HG03175 (cell line): Measurements from ENCODE around the gene STEAP1.
"Not testable (repeated sequence)": the region's sequence is repeated elsewhere in the genome, so short reads cannot be mapped to it uniquely, and the experiment has no call there.

ENCODE experiments used
- ATAC-seq: cut with Tn5 transposase; IDR thresholded peaks from one replicate; pipeline ENCODE4 v1.9.1; 2021; ENCODE audit warnings: mild to moderate bottlenecking, moderate library complexity; ENCODE audit not compliant: unreplicated experiment

Gene STEAP1

DNA sequence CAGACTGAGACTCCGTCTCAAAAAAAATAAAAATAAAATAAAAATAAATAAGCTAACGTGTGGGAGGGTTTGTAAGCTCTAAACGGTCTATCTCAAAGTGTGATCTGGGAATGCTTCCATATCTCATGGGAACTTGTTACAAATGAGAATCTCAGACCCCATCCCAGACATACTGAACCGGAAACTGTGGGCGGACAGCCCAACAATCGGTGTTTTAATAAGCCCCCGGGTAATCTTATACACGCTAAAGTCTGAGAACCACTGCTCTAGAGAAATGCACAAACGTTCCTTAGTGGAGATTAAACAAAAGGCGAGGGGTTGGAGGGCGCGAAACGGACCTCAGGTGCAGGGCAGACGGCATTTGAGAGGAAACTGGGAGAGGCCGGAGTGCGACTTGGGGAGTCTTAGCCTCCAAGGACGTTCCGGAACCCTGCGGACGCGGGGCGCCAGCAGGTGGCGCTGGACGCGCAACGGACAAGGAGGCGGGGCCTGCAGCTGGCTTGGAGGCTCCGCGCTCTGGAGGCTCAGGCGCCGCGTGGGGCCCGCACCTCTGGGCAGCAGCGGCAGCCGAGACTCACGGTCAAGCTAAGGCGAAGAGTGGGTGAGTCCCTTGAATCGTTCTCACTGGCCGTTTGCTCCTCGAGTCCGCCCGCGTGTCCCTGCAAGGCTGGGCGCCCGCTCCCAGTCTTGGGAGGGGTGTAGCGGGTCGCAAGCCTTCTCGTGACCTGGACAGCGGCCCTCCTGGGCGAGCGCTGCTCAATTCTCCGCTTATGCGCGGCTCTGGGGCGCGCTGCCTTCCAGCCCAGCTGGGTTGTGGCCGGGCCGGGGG, at the start of gene STEAP1:
STEAP1 (plus strand) TSS at position 527 of the 829 bp plus-strand sequence. CDS start 5,320 bp downstream, outside the sequence.
- ATAC-seq: peak; percentile 96

DNA sequence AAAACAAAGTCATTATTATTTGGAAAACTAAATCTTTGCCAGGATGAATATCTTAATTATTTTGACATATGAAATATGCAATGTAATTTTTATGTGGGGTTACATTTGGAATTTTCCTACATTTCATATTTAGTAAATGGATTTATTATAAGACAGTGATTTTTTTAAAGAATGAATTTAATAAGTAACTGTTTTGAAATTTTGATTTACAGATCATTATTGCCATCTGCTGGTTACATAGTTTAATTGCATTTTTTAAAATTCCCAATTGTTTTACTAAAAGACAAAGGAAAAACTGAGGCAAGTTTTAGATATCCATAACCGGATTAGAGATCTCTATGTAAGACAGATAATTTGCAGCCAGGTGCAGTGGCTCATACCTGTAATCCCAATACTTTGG, 39.3 kb upstream of the STEAP1 start:
- ATAC-seq: not testable (repeated sequence)

DNA sequence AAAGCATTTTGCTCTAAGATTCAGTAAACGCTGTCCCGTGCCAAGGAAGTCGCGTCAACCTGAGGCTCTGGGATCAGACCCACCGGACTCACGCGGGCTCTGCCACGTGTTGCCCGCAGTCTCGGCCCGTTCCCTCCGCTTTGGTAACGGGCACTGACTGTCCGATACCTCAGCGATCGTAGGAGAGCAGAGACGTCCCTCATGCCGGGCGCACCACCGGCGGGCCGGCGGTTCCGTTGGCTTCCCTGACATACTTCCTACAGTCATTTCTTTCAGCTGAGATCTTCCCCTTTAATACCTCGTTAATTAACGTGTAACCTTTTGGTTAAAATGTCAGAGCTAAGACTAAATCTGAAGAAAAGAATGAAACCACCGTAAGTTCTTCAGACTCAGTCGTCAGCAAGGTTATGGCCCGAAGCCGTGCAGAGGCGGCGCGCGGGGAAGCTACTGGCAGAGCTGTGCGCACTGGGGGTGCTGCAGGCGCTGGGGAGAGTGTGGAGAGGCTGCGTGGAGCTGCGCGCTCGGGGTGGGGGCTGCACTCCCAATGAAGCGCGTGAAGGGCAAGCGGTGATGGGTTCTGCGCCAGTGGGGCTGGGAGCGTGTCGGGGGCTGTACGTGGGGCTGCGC, 35.6 kb upstream of the STEAP1 start:
- not testable (repeated sequence) for ATAC-seq

DNA sequence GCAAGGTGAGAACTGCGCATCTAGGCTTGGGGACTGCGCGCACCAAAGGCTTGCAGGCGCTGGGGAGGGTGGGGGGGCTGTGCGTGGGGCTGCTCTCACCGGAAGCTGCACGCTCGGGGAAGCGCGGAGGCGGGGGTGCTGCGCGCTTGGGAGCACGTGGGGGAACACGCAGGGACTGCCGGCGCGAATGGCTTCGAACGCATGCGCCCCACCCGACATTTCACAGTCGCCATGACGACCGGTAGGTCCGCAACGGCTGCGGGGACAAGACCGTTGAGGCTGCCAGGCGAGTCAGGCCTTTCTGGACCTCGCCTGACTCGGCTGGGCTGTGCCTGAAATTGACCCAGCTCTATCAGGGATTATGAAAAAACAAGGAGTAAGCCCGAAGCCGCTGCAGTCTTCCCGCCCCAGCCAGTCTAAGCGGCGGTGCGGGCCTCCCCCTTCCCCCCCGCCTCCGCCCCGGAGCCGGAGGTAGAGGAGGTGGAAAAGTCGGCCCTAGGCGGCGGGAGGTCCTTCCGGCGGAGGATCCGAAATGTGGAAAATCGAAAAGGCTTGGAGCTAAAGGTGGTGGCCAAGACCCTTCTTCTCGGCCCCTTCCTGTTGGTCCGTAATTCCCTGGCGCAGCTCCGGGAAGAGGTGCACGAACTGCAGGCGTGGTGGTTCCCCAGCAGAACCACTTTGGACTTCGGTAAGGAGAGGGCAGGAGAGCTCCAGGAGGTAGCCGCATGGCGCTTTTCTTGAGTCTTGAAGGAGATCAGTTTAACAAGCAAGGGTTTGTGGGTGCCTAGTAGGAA, 34.9 kb upstream of the STEAP1 start:
- ATAC-seq: no peak

DNA sequence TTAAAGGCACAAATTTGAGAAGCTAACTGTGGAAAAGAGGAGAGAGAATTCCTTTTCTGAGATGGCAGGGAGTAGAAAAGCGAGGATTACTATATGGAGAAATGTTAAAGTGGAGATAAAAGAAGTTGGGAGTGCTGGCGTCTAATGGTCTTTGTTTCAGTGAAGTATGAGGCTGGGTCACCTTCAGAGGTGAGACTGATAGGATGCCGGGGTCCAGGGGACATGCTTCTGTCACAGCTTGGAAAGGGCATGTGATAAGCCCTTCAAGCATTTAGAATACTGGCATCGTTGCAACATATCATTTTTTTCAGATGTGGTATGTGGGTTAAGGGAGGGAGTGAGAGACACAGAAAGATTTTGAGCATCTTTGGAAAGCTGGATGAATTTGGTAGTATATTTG, 34.1 kb upstream of the STEAP1 start:
- not testable (repeated sequence) for ATAC-seq

DNA sequence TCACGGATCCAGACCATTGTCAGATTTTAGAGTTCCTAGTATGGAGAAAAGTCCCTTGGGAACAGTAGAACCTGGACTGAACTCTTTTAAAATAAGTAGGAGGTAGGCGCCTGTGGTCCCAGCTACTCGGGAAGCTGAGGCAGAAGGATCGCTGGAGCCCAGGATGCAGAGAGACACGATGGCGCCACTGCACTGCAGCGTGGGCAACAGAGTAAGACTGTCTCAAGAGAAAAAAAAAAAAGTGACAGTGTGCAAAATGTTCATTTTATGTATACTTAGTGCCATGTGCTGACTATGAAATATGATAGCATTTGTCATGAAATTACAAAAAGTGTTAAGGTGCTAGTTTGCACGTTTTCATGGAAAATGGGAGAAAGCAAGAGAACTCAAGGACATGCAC, 22.5 kb upstream of the STEAP1 start:
- ATAC-seq: not testable (repeated sequence)

DNA sequence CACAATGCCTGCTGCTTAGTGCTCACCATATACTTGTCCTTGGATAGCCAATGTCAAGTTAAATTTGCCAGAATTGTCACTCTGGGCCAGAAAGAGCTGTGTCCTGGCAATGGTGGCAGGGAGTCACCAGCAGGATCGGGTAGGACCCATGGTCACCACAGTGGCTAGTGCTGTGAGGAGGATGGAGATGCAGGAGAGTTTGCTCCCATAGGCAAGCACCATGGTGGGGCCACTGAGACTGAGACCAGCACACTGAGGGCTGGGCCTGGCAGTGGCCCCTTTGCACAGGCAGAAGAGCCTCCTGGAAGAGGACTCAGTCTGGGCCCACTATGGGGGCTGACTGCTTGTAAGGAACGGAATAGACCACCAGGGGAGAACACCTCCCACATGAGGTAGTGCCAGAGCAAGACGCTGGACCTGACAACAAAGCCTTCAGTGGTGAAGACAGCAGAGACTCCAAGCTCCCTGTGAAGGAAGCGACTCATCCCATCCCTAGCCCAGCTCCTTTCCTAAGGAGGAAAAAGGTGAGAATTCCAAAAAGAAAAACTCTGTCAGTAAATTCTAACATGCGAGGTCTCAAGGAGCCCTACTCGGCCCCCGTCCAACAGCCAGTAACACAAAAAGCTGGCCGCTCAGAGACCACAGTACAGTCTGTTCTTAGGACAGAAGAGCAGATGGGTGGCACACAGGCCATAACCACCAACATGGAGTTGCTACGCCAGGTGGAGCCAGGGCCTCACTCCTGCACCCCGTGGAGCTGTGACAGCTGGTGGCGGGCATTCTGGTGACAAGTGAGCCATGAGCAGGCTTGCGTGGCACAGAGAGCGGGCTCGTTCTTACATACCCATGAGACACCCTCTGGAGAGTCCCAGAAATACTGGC, 6.9 kb upstream of the STEAP1 start:
- ATAC-seq: not testable (repeated sequence)

DNA sequence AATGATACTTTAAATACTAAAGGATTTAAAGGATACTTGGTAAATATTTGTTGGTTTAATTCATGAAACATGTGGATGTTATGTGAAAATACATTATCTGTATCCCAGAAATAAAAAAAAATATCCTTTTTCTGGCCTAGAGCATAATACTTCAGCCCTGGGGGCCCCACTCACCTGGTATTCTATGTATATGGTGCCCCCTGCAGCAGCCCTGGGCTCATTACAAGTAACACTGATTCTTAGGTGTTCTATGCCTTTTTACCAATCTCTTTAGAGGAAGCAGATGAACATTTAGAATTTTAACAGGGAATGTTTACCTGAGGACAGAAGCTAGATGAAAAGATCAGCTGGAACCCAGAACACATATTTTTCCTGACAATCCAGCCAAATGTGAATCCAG, 4.8 kb upstream of the STEAP1 start:
- not testable (repeated sequence) for ATAC-seq

DNA sequence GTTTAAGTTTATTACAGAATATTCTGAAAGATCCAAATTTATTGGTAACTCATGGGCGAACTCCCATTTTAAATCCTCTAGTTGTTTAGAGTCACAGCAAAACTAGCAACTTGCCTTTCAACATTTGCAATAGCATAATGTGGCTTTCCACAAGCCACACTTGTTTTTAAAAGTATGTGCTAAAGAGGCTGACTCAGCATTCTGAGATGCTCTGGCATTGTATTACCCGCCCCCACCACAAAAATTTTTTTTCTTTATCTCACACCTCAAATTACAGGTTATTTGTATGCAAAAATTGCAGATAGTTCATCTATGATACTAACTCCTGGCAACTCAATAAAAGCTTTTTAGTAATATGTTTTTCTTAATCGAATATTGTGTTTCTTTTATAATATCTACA, 2.4 kb upstream of the STEAP1 start:
- not testable (repeated sequence) for ATAC-seq

DNA sequence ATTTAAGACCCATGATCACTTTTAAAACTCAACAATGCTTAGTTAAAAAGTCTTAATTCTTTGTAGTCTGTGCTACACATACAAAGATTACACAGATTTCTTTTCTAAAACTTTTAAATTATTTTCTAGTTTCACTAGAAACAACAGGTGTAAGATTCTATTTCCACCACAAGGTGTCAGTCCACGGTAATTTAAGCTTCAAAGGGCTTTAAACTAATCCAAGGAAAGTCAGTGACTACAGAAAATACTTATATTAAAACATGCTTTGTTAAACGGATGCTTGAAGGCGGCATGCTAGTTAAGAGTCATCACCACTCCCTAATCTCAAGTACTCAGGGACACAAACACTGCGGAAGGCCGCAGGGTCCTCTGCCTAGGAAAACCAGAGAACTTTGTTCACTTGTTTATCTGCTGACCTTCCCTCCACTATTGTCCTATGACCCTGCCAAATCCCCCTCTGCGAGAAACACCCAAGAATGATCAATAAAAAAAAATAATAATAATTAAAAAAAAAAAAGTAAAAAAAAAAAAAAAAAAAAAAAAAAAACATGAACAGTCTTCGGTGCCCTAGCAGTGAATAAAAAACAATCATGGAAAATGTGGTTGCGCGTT, 1.5 kb upstream of the STEAP1 start:
- ATAC-seq: not testable (repeated sequence)

DNA sequence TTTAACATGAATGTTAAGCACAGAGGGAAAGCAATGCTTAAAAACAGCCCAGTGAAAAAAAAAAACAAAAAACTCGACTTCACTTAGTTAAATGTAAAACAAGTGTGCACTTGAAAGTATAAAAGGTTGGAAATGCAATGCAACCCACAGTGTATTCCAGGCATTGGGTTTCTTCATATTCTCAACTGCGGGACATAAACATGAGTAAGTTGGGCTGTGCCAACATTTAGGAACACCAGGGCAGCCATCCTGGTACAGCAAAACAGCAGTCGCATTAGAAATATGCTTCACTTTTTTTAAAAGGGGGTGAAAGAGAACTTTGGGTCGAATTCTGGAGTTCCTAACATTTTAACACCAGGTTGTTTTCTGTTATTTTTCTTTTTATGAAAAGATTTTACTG, 937 bp downstream of the STEAP1 start:
- no peak for ATAC-seq

DNA sequence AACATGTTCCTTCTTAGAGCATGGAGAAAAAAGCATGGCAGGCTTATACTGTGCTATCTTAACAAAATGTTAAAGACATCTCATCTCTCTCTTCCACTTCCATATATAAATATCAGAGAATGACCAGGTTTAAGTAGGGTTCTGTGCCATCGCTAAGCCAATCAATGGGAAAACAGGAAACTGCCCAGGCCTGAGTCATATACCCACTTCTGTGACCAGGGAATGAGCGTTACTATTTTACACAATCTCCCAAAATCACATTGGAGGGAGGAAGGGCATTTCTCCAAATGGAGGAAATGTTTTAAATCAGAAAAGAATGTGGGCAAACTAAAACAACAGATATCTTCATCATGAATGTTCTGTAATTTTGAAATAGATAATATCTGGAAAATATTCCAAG, 3.1 kb downstream of the STEAP1 start:
- not testable (repeated sequence) for ATAC-seq

DNA sequence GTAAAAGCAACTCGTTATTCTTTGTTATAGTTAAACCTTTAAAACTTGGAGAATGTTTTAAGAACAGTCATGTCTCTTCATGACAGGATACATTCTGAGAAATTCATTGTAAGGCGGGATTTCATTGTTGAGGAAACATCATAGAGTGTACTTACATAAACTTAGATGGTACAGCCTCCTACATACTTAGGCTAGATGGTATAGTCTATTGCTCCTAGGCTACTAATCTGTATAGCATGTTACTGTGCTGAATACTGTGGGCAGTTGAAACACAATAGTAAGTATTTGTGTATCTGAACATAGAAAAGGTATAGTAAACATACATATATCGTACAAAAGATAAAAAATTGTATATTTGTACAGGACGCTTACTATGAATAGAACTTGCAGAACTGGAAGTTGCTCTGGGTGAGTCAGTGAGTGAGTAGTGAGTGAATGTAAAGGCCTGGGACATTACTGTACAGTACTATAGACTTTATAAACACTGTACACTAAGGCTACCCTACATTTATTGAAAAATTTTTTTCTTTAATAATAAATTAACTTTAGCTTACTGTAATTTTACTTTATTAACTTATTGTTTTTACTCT, 3.6 kb downstream of the STEAP1 start:
- ATAC-seq: not testable (repeated sequence)

DNA sequence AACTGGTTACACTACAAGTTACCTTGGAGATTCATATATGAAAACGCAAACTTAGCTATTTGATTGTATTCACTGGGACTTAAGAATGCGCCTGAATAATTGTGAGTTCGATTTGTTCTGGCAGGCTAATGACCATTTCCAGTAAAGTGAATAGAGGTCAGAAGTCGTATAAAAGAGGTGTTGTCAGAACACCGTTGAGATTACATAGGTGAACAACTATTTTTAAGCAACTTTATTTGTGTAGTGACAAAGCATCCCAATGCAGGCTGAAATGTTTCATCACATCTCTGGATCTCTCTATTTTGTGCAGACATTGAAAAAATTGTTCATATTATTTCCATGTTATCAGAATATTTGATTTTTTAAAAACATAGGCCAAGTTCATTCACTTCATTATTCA, 9.3 kb downstream of the STEAP1 start:
- ATAC-seq: no peak

DNA sequence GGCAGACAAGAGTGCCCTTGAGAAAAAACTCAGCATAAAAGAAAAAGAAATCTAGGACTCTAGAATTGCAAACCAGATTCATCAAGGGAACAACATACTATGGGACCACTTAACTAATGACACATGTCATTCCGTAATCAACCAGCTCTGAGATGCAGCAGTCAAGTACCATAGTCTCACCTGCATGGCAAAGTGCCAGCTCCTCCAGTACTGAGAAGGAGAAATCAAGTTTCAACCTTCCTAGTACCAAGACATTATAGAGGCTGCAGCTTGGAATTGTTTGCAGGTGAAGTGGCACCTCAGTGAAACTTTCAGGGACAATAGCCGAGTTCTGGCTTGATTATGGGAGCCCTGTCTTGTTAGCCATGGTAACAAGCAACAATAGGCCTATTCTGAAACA, 11.5 kb downstream of the STEAP1 start:
- no peak for ATAC-seq

DNA sequence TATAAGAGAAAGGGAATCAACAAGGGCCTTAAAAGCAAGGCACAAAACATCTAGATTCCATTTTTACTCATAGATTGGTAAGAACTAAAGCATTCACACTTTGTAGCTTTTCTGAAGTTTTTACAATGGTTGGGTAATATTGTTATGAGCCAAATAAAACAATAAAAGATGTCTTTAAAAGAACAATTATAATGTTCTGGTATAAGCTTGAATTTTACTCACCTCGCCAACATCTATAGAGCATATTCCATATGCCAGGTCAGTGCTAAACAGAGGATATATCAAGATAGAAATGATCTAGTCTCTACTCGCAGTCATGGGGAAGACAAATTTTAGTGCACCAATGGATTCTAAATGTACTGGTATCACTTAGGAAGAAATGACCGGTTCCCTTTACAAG, 11.9 kb downstream of the STEAP1 start:
- no peak for ATAC-seq

DNA sequence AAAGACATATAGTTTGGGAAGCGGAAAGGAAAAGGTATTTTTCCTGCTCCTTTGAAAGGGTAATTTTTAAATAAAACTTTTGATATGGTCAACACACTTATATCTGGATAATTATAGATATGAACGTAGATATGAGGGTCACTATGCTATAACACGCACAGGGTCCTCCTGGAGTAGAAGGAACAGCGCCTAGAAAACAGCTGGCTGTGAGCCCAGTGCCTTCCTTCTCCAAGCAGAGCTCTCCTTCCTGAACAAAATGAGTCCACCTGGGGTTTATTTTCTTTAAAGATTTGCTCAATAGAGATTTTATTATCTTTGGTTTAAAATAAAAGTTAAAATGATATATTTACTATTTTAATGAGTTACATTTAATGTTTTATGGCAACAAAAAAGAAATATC, 13.1 kb downstream of the STEAP1 start:
- ATAC-seq: no peak

DNA sequence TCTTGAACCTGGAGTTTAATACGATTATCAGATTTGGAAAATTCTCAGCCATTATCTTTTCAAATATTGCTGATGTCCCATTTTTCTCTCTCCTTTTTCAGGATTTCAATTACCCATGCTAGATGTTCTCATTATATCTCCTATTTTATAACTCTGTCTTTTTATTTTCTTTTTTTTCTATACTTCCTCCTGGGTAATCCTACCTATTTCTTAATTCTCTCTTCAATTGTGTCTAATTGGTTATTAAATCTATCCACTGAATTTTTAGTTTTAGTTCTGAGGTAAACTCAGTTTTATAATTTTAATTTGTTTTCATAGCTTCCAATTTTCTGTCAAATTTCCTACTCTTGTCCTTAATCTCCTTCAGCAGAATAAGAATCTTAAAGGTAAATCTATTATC, 15.6 kb downstream of the STEAP1 start:
- ATAC-seq: no peak

DNA sequence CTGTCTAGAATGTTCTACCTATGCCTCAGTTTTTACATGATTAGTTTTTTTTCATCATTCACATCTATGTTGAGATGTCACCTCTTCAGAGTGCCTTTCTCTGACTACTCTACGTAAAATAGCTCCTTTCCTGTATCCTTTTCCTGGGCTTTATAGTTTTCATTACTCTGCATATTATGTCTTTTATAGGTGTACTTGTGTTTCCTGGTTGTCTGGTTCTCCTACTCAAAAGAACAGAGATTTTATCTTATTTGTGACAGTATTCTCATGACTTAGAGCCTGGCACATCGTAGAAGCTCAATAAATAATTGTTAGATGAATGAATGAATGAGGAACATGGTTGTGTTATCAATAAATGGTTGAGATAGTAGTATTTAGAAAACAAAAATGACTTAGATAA, 17.9 kb downstream of the STEAP1 start:
- ATAC-seq: no peak

DNA sequence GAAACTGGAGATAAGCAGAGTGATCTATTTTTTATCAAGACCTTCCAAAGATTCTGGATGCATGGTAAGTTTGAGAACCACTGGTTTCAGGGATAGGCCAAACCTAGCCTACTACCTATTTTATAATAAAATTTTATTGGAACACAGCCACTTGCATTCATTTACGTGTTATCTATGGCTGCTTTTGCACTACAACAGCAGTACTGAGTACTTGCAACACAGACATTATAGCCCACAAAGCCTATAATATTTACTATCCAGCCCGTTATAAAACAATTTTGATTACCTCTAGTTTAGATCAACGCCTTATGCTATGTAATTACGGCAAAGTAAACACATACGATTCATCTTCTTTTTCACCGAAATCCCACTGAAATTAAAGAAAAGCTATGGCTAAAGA, 18.4 kb downstream of the STEAP1 start:
- no peak for ATAC-seq
